ENCODE measurements around the gene CCT2.
A peak's percentile ranks its signal among the peaks of the same experiment; 100 is the strongest.

The CCT2 gene

DNA sequence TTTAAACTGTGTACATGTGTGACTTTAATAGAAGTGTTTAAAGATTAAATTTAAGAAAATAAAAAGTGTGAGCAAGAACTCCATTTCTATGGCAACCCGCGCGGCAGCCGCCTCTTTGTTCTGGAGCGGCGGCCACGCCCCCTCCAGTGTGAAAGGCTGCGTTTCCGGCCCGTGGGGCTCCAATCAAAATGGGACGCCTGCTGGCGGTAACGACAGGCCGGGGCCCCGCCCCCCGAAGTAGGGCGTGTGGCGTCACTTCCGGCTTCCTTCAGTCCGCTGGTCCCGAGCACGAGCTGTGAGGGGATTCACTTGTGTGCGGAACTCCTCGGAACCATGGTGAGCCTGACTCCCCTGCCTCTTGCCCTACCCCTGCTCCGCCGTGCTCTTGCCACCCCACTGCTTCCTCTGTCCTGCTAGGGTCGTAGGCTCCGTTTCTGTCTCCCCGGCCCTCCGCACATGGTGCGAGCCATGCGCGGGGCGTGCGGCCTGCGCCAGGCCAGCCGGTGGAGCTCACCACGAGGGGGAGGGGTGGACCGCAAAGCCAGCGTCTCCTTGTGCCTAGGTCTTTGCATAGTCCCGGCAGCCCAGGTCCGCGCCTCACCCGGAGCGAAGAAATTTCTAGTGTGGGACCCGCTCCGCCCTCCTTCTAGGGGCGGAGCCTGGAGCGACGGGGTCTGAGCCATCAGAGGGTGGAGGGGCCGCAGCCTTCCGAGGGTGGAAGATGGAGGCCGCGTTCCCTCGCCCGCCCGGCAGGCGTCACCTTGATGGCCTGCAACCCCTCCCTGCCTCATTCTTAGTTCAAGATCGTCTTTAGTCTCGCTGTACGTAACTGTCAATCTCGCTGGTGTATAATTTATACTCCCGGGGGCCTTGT, at the start of gene CCT2:
TSS of gene CCT2 (plus strand) at position 271 of the 874 bp plus-strand sequence. CDS start at position 334, 63 bp downstream.
- peak; percentile 94 for DNase-seq

GRCh38 chr12:69540987-69541386, 44.3 kb upstream of the CCT2 start:
- DNase-seq = no peak

DNA sequence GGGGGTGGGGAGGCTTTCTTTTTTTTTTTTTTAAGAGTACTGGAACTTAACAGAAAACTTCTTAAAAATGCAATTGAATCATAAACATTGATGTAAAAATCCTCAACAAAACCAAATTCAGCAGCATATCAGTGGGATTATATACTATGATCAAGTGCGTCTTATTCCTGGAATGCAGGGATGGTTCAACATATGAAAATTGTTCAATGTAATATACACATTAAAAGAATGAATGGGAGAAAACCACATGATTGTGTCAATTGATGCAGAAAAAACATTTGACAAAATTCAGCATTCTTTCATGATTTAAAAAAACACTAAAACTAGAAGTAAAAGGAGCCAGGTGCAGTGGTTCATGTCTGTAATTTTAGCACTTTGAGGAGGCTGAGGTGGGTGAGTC, 41.2 kb upstream of the CCT2 start:
- DNase-seq = no peak

DNA sequence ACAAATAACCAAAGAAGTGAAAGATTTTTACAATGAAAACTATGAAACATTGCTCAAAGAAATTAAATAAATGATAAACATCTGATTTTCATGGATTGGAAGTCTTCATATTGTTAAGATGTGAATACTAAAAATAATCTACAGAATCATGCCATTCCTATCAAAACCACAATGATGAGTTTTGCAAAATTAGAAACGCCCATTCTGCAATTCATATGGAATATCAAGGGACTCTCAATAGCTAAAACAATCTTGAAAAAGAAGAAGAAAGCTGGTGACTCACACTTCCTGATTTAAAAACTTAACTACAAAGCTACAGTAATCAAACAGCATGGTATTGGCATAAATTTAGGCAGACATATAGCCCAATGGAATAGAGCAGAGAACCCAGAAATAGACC, 40.2 kb upstream of the CCT2 start:
- DNase-seq = no peak

DNA sequence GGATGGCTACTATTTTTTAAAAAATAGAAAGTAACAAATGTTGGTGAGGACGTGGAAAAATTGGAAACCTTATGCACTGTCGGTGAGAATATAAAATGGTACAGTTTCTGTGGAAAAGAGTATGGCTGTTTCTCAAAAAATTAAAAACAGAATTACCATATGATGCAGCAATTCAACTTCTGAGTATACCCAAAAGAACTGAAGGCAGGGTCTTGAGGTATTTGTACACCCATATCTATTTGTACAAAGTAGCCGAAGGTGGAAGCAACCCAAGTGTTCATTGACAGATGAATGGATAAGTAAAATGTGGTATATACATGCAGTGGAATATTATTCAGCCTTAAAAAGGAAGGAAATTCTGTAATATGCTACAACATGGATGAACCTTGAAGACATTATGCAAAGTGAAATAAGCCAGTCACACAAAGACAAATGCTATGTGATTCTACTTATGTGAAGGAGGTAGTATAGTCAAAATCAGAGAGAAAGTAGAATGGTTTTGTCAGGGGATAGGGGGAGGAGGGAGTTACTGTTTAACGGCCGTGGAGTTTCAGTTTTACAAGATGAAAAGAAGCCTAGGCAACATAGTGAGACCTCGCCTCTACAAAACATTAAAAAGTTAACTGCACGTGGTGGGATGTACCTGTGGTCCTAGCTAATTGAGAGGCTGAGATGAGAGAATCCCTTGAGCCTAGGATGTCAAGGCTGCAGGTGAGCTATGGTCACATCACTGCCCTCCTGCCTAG, 38.4 kb upstream of the CCT2 start:
- no peak for DNase-seq

- DNase-seq = no peak
Observed at GRCh38 chr12:69548687-69549086, 36.6 kb upstream of the CCT2 start.

GRCh38 chr12:69550569-69551350, 34.5 kb upstream of the CCT2 start:
- DNase-seq = no peak

DNA sequence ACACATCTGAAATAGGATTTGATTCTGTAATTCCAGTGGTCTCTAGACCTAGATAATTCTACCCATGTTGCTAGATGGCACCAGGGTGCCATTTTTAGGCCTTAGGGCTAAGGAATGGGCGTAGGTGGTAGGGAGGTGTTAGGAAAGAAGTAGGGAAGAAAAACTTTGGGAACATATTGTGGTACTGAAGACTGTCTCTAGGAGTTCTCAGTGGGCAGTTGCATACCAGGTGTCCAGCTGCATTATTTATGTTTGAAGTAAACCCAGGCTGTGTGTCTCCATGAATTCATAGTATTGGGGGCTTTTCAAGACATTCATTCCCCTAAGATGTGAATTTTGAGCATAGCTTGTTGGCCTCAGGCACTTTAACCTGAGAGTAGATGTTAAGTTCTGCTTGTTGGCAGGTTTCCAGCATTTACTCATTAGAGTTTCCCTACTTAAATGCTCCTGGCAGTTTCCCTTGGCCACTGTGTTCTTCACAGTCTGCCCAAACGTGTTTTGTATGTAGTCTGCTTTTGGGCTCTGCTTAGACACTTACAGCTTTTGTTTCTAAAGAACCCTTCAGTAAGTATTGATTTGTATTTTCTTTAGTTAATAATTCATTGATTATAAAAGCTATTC, 31.5 kb upstream of the CCT2 start:
- no peak for DNase-seq

DNA sequence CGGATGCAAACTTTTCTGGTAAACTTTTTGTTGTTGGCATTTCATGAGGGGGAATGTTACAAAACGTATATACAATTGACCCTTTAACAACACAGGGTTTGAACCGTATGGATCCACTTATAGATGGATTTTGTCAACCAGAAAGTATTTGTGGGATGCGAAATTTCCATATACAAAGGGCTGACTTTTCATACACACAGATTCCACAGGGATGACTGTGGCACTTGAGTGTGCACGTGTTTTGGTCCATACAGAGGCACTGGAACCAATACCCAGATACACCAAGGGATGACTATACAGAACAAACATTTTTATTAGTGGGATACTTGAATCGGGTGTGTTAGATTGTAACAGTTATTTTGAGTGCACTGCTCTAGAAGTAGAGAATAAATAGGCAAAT, 29.8 kb upstream of the CCT2 start:
- DNase-seq = no peak

GRCh38 chr12:69556383-69556782, 28.9 kb upstream of the CCT2 start:
- DNase-seq = no peak

GRCh38 chr12:69563166-69563762, 22.0 kb upstream of the CCT2 start:
- no peak for DNase-seq

DNA sequence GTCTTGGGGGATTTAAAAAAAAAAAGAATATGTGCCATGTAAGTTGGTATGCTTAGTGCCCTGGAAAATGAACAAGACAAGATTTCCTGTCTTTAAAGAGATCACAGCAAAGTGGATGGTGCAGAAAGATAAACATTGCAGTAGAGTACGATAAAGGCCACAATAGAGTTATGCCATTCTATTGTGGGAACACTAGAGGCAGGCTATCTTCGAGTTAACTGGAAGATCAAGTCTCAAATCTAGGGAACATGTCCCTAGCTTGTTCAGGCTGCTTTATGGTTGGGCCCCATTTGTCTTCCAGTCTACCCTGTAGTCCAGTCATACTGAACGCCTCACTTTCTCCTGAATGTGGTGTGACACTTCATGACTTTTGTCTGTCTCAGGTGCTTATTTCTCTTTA, 18.7 kb upstream of the CCT2 start:
- no peak for DNase-seq

DNA sequence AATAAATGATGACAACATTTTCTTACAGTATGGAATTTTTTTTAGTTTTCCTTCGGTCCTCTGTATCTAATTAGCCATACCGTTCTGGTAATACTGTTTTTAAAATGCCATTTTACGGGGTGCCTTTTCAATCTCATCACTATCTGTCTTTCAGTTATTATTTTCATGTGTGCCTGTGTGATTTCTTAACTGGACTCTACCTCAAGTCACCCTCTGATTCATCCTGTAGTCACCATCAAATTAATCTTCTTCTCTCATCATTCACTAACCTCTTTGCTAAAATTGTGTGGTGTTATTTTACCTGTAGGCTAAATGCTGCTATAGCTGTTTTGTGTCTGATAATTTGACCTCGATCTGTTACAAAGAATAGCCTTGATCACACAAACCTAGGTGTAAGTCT, 16.0 kb upstream of the CCT2 start:
- no peak for DNase-seq

- DNase-seq = no peak
Observed at GRCh38 chr12:69570000-69570516, 15.2 kb upstream of the CCT2 start.

GRCh38 chr12:69570545-69571399, 14.5 kb upstream of the CCT2 start:
- DNase-seq = peak; percentile 42

DNA sequence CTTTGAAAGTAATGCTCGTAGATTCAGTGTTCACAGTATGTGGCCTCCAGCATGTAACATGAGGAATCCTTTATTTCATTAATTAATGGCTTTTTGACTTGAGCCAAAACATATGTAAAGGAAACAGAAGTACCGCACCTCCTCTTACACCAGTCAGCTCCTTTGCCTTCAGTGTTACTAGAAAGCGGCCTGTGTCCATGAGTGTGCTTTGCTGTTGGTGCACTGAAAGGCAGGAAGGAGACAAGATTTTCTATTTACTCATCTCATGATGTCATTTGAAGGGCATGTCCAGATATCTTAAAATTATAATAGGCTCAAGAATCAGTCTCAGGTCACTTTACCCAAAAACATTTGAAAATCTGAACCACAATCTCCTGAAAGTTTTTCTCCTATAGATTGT, 9.9 kb upstream of the CCT2 start:
- DNase-seq = no peak

- no peak for DNase-seq
Observed at GRCh38 chr12:69578283-69578682, 7.0 kb upstream of the CCT2 start.

GRCh38 chr12:69579029-69579428, 6.2 kb upstream of the CCT2 start:
- DNase-seq = no peak

- DNase-seq = no peak
Observed at GRCh38 chr12:69580074-69580473, 5.2 kb upstream of the CCT2 start.

DNA sequence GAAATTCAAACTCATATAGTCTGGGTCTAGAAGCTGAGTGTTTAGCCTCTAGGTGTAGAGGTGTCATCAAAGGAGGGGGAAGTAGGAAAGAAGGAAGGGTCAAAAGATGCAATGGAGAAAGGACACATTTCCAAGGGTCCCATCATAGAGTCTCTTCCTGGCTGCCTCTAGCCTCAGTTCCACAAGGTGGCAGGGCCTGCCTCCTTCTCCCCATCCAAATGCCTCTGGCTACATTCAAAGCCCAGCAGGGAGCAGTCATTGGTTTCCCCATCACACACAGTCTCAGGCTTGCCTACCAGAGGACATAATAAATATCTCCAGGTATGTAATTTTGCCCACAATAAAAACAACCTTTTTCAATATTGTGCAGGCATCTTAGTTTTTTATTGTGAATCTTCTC, 2.1 kb upstream of the CCT2 start:
- no peak for DNase-seq

DNA sequence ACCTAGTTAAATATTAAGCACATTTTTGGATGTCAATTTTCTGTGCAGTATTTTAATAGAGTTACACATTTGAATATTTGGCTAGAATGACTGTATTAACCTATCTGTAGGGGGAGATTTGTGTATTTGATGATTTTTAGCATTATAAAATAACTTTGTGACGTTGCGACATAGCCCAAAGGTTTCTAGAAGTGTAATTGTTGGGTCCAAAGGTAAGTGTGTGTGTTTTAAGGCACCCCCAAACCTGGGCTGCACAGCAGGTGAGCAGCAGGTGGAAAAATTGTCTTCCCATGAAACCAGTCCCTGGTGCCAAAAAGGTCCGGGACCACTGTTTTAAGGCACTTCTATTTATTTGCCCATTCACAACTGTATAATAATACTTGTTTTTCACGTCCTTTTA, 3.3 kb downstream of the CCT2 start:
- no peak for DNase-seq
